ENCODE measurements around the gene WWC2.

Gene WWC2

DNA sequence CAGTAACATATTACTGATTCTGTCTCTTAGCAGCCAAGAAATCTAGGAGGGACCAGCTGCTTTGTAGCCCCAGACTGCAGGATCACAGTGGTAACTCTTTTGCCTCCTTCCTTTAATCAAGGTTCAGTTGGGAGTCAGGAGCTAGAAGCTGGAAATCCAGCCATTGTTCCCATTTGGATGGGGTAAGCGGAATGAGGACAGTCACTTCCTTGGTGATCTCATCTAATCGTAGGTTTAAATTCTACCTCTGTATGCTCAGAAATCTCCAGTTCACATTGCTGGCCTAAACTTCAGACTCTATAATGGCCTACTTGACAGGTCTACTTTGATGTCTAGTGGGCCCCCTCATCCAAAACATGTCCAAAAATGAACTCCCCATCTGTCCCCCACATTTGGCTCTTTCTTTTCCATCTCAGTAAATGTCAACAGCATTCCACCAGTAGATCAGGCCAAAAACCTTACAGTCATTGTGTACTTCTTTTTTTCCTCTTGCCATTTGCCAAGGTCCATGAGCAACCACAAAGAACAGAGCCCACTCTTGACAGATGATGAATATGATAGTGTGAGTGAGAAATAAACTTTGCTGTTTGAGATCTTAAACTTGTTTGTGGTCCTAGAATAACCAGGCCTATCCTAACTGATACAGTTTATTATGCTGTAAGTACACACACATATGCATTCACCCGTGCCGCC is 40.1 kb downstream of the WWC2 start:
- Histone ChIP-seq H3K4me1 (ENCODE audit: insufficient read depth, low read length, poor library complexity, severe bottlenecking) (no peaks in the 10 kb centered on the region), H3K4me2 (ENCODE audit: low read depth, low read length, poor library complexity, severe bottlenecking) (no peak overlapping the region), H2AFZ (ENCODE audit: low read length) (no peak overlapping the region), H3K4me3 (ENCODE audit: low read length, poor library complexity, severe bottlenecking) (no peak overlapping the region), H3K79me2 (ENCODE audit: insufficient read depth, low read length) (no peaks in the 10 kb centered on the region), H3K27me3 (ENCODE audit: insufficient read depth, low read length, poor library complexity, severe bottlenecking) (no peaks in the 10 kb centered on the region), H3K36me3 (ENCODE audit: insufficient read depth, low read length) (no peaks in the 10 kb centered on the region), H3F3A (ENCODE audit: low read depth) (no peaks in the 10 kb centered on the region), H3K9me3 (ENCODE audit: insufficient read depth, low read depth, low read length) (no peaks in the 10 kb centered on the region), H3K9ac (ENCODE audit: low read depth, low read length, poor library complexity, severe bottlenecking) (no peak overlapping the region), H4K20me1 (ENCODE audit: insufficient read depth, low read length, poor library complexity, severe bottlenecking) (no peaks in the 10 kb centered on the region), H3K9me2 (replicated peaks; ENCODE audit: low read depth, low read length) (no peaks in the 10 kb centered on the region)
- TF ChIP-seq, protein P1, sequence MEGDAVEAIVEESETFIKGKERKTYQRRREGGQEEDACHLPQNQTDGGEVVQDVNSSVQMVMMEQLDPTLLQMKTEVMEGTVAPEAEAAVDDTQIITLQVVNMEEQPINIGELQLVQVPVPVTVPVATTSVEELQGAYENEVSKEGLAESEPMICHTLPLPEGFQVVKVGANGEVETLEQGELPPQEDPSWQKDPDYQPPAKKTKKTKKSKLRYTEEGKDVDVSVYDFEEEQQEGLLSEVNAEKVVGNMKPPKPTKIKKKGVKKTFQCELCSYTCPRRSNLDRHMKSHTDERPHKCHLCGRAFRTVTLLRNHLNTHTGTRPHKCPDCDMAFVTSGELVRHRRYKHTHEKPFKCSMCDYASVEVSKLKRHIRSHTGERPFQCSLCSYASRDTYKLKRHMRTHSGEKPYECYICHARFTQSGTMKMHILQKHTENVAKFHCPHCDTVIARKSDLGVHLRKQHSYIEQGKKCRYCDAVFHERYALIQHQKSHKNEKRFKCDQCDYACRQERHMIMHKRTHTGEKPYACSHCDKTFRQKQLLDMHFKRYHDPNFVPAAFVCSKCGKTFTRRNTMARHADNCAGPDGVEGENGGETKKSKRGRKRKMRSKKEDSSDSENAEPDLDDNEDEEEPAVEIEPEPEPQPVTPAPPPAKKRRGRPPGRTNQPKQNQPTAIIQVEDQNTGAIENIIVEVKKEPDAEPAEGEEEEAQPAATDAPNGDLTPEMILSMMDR (conservative IDR thresholded peaks at IDR 0.05; ENCODE audit: low read length), result no peak
- no peak for TF ChIP-seq EZH2phosphoT487 (IDR thresholded peaks at IDR 0.05; ENCODE audit: borderline replicate concordance)

DNA sequence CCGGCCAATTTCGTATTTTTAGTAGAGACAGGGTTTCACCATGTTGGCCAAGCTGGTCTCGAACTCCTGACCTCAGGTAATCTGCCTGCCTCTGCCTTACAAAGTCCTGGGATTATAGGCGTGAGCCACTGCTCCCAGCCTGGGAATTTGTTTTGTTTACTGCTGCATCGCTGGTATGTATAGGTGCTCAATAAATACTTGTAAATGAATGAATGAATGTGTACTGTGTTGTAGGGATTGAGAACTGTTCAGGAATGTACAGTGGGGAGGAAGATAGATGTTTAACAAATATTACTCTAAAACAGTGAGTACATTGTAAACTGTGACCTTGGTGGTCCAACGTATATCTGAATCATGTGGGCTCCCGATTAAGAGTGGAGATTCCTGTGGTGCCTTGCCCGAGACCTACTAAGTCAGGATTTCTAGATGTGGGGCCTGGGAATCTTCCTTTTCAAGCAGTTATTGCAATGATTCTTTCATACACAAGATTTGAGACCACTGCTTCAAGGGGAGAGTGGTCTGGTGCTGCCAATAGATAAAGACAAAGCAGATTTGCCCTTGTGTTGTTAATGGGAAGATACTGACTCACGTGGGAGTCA is 41.0 kb downstream of the WWC2 start:
- TF ChIP-seq EZH2phosphoT487 (IDR thresholded peaks at IDR 0.05; ENCODE audit: borderline replicate concordance), result no peak
- TF ChIP-seq, protein P1 (conservative IDR thresholded peaks at IDR 0.05; ENCODE audit: low read length), result no peak
- no peaks in the 10 kb centered on the region for H3F3A ChIP-seq (ENCODE audit: low read depth)
- no peaks in the 10 kb centered on the region for H4K20me1 ChIP-seq (ENCODE audit: insufficient read depth, low read length, poor library complexity, severe bottlenecking)
- no peaks in the 10 kb centered on the region for H3K27me3 ChIP-seq (ENCODE audit: insufficient read depth, low read length, poor library complexity, severe bottlenecking)
- no peaks in the 10 kb centered on the region for H3K9me3 ChIP-seq (ENCODE audit: insufficient read depth, low read depth, low read length)
- H3K4me1 ChIP-seq (ENCODE audit: insufficient read depth, low read length, poor library complexity, severe bottlenecking), result no peaks in the 10 kb centered on the region
- H3K9ac ChIP-seq (ENCODE audit: low read depth, low read length, poor library complexity, severe bottlenecking), result no peak overlapping the region
- H3K4me3 ChIP-seq (ENCODE audit: low read length, poor library complexity, severe bottlenecking), result no peak overlapping the region
- H3K36me3 ChIP-seq (ENCODE audit: insufficient read depth, low read length), result no peaks in the 10 kb centered on the region
- no peak overlapping the region for H2AFZ ChIP-seq (ENCODE audit: low read length)
- no peaks in the 10 kb centered on the region for H3K79me2 ChIP-seq (ENCODE audit: insufficient read depth, low read length)
- no peaks in the 10 kb centered on the region for H3K9me2 ChIP-seq (replicated peaks; ENCODE audit: low read depth, low read length)
- H3K4me2 ChIP-seq (ENCODE audit: low read depth, low read length, poor library complexity, severe bottlenecking), result no peak overlapping the region

DNA sequence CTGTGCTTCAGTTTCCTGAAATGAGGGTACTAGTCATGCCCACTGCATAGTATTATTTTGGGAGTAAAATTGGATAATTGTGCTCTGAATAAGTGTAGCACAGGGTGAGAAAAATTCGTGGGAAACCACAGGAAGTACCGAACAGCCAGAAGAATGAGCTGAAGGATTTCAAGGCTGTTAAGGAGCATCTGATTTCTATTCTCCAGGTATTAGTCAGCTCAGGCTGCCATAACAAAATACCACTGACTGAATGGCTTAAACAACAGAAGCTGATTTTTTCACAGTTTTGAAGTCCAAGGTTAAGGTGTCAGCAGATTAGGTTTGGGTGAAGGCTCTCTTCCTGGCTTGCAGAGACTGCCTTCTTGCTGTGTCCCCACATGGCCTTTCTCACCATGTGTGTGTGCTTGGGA is 41.9 kb downstream of the WWC2 start:
- H3K9me3 ChIP-seq (ENCODE audit: insufficient read depth, low read depth, low read length), result no peaks in the 10 kb centered on the region
- H3K27me3 ChIP-seq (ENCODE audit: insufficient read depth, low read length, poor library complexity, severe bottlenecking), result no peaks in the 10 kb centered on the region
- H3F3A ChIP-seq (ENCODE audit: low read depth), result no peaks in the 10 kb centered on the region
- no peak overlapping the region for H3K4me2 ChIP-seq (ENCODE audit: low read depth, low read length, poor library complexity, severe bottlenecking)
- no peak overlapping the region for H2AFZ ChIP-seq (ENCODE audit: low read length)
- no peaks in the 10 kb centered on the region for H3K36me3 ChIP-seq (ENCODE audit: insufficient read depth, low read length)
- H3K4me1 ChIP-seq (ENCODE audit: insufficient read depth, low read length, poor library complexity, severe bottlenecking), result no peaks in the 10 kb centered on the region
- H3K79me2 ChIP-seq (ENCODE audit: insufficient read depth, low read length), result no peaks in the 10 kb centered on the region
- H4K20me1 ChIP-seq (ENCODE audit: insufficient read depth, low read length, poor library complexity, severe bottlenecking), result no peaks in the 10 kb centered on the region
- H3K9ac ChIP-seq (ENCODE audit: low read depth, low read length, poor library complexity, severe bottlenecking), result no peak overlapping the region
- no peak overlapping the region for H3K4me3 ChIP-seq (ENCODE audit: low read length, poor library complexity, severe bottlenecking)
- TF ChIP-seq, protein P1 (conservative IDR thresholded peaks at IDR 0.05; ENCODE audit: low read length), result no peak
- no peak for TF ChIP-seq EZH2phosphoT487 (IDR thresholded peaks at IDR 0.05; ENCODE audit: borderline replicate concordance)
- H3K9me2 ChIP-seq (replicated peaks; ENCODE audit: low read depth, low read length), result no peaks in the 10 kb centered on the region

All from Loucy (cell line).